Right renal pelvis (tissue), 4 donors: ENCODE measurements around the gene CUL7. TPM values are rescaled to one million over a fixed set of nuclear protein-coding genes. Genes with fewer than 3 reads are reported as not detected.
"Not testable (repeated sequence)": the region's sequence is repeated elsewhere in the genome, so short reads cannot be mapped to it uniquely, and the experiment has no call there.

Experiments used
- DNase-seq, 4 donors: peaks; one replicate each; pipeline ENCODE4 v3.0.0-alpha.2; 2013; ENCODE audit warnings: low read depth in 4 of 4, low spot score in 3 of 4, missing footprints in 1 of 4
- polyA plus RNA-seq, 4 donors: library from polyadenylated mRNA; unstranded; fragments of 120-200 nt; gene quantifications; one replicate each; pipeline ENCODE4 v1.2.1, GENCODE V29; 2013; ENCODE audit not compliant: insufficient read length in 4 of 4

The CUL7 gene
- polyA plus RNA-seq, 4 donors: 49.4 to 56.9 (median 50.7) TPM

DNA sequence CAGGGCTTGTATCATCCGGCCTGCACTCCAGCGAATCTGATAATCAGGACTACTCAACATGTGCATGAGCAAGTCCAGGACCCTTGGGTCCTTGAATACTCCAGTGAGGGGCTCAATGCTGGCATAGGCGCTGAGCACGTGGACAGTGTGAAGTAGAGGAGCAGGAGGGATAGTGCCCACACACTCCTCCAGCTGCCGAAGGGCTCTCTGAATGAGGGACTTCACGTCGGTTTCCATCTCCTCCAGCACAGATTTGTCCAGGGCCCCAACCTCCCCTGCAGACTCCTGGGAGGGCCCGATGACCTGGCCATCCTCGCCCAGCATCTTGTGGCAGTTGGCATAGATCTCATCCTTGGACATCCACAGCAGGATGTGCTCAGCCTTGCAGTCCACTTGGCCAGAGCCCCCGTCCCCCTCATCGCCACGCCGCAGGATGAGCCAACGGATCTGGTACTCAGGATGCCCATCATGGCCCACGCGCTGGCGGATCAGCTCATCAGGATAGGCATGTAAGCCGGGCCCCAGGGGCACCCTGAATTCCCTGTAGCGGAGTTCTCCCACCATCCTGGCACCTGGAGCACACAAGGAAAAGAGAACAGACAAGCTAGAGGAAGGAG is 1.3 kb downstream of the CUL7 start:
- DNase-seq: no peak

DNA sequence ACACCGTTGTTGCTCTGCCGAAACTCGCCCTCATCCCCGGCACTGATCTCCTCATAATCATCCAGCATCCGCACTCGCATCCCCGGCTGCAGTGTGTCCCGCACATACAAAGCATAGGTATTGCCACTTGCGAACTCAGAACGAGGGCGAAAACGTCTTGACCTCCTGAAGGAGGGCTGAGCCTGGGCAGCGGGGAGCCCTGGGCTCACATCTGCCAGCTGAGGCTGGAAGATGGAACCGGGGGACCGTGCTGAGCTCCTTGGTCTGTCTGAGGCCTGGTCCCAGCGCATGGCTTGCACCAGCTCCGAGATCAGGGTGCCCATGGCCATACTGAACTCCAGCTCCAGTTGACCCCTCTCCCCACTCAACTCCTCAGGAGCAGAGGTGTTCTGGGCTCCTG is 2.7 kb downstream of the CUL7 start:
- DNase-seq: no peak

DNA sequence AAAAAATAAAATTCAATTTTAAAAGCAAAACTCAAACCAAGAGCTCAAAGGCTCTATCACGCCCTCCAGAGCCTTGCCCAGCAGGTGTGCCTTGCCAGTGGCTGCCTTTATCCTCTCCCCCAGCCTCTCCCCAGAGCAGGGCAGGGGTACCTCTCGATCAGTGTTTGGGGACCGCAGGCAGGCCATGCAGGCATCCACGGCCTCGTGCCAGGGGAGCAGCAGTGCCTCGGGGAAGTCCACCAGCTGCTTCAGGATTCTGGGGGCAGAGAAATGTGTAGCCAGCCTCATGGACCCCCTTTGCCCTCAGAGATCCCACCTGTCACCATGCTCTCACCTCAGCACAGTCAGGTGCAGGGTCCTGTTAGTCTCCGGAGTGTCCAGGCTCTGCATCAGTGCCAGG is 5.7 kb downstream of the CUL7 start:
- no peak for DNase-seq

DNA sequence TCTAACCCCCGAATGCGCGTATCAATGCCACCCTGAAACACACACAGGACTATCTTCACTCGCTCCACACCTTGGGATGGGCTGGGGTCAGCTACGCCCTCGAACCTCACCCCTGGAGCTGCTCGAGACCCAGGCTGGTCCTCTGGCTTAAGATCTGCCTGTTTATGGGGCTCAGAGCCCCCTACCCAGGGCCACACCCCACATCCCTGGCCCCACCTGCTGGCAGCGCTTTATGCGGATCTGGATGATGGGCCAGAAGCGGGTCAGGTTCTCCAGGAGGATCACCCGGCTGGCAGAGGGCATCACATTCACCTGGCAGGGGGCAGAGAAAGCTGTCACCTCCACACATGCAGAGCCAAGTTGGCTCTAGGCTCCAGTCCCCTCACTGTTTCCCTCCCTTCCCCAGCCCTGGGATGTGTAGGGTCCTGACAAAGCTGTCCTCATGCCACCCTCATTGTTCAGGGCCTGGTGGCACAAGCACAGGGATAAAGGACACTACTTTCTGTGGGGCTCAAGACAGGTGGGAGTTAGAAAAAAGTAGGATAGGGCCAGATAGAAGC is 8.2 kb downstream of the CUL7 start:
- DNase-seq: no peak

DNA sequence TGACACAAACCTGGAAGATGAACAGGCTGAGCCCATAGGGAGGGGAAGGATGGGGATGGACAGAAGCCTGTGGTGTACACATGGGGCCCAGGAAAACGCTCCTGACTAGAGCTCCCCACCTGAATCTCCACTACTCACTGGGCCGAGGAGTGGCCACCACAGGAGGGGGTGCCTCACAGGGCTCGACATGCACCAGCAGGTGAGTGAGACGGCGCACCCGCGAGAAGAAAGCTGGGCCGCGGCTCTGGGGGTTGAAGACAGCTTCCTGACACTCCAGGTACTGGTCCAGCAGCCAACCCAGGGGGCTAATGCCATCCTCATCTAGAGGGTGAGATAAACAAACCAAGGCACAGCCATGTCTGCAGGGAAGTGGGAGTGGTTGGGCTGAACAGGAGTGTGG is 10.3 kb downstream of the CUL7 start:
- no peak for DNase-seq

DNA sequence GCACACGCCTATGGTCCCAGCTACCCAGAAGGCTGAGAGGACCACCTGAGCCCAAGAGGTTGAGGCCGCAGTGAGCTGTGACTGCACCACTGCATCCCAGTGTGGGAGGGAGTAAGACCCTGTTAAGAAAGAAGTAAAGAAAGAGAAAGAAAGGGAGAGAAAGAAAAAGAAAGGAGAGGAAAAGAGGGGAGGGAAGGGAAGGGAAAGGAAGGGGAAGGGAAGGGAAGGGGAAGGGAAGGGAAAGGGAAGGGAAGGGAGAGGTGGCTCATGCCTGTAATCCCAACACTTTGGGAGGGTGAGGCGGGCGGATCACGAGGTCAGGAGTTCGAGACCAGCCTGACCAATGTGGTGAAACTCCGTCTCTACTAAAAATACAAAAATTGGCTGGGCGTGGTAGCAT is 12.2 kb downstream of the CUL7 start:
- DNase-seq: not testable (repeated sequence)

DNA sequence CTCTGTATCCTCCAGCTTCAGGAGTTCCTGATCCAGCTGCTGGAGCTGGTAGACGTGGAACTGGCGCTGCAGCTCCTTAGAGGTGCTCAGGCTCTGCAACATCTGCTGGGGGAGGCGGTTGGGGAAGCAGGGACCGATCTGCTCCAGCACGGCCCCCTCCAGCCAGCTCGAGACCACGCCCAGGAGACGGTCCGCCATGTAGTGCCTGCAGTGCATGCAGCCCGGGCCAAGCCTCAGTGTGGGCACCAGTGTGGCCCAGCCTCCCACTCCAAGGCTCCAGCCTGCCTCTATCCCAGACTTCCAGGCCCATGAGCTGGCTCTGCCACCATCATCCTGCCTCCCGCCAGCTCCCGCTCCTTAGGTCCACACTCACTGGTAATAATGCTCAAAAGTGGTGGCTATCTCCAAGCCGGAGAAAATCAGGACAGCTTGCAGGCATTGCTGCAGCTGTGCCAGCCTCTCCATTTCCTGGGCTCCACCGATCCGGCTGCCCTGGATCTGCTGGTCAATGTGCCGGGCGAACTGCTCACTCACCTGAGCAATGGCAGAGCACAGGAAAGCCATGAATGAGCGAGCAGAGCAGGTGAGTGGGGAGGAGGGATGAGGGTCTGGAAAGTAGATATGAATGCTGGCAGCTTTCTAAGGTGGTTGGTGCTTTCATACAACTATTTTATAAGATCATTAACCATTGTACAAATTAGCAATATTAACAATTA is 13.0 kb downstream of the CUL7 start:
- DNase-seq: no peak

DNA sequence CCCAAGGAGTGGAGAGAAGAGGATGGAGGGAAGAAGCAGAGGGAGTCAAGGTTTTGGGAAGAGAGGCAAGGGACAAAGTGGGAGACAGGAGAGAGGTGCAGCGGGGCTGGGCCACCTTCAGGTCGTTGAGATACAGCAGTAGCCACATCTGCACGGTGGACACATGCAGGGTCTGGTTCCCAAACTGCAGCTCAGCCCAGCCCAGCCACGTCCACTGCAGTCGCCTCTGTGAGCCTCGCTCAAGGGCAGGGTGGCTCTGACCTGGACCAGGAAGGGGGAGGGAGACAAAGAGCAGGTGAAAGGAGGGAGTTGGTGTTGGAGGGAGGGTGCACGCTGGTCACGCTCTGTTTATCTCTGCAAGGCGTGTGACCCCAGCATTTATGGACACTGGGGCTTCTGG is 14.9 kb downstream of the CUL7 start:
- DNase-seq: no peak

DNA sequence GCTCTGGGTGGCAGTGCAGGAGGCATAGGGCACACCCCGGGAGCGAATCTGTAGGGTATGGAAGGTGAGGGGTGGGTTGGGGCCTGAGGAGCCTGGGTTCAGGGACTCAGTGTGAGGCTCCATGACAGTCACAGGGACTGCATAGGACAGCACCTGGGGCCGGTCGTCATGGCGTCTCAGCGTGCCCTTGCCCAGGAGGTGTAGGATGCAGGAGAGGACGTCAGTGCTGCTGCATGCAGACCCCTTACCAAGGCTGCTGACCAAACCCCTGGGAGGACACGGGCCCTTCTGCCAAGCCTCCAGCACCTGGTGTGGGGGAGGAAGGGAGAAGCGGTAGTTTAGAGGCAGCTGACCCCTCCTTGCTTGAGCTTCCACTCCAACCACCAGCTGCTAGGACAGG is 15.9 kb downstream of the CUL7 start:
- no peak for DNase-seq

DNA sequence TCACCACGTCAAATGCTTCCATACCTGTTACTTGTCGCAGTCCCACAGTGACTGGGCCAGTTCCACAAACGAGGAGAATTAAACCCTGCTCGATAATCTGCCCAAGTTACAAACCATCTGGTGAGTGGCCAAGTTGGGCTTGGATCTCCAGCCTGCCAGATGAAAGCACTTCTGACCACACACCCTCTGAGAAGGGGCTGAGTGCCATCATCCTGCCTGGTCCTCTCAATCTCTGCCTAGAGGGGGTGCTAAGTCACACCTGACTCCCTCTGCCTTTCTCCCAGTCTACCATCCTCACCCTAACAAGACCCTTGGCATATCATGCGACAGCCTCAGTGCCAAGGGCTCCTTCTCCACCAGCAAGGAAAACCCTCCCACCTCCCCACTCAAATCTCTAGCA is 16.5 kb downstream of the CUL7 start:
- DNase-seq: no peak

DNA sequence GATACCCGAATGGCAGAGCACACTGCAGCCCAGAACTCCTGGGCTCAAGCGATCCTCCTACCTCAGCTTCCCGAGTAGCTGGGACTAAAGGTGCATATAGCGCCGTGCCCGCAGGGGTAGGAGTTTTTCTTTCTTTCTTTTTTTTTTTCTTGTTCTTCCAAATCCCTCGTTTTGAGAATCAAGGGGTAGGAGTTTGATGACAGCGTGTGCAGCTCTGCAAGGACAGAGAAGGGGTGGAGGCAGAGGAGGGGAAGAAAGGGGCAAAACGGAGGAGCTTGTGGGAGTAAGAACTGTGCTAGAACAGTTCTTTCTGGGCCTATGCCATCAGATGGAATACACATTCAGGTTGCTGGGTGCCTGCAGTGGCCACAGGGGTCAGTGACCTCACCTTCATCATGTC is 16.9 kb downstream of the CUL7 start:
- DNase-seq: no peak

DNA sequence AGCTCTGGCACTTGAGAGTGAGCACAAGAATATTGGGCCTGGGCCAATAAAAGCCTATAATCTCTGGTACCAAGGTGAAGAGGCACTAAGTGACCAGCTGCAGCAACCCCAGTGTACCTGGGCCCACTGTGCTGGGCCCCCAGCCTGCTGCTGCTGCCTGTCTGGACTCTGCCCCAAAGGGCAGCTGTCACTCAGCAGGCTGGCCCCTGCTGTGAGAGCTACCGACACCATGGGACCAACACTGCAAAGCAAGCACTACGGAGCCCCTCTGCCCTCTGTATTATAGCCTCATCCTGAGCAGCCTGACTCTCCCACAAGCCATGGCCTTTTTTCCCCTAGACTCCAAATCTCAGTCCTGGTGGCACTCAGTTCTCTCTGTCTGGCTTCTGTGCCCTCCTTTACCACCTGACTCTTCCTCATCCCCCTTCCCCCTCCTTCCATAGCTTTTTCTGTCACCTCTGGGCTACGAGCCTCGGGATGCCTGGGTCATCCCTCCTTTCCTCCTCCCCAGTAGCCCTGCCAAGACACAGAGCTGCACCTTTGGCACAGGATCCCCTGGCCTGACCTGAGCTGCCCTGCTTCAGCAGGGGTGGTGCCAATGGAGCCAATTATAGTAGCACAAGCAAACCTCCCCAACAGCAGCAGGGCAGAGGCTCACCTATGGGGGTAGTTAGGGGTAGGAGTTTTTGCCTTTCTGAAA is 18.0 kb downstream of the CUL7 start:
- DNase-seq: no peak

DNA sequence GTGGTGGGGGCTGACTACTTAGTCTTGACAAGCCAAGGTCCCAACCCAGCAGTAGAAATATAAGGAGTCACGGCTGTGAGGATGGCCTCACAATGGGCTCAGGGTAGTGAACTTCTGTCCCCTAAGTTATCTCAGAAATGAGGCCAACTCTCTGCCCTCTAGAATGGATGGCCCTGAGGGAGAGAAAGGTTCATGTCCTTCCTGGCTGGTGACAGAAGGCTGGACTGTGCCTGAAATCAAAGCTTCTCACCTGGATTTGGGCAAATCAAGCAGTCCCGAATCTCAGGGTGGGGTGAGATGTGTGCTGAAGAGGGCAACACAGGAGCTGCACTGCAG is 19.5 kb downstream of the CUL7 start:
- no peak for DNase-seq

DNA sequence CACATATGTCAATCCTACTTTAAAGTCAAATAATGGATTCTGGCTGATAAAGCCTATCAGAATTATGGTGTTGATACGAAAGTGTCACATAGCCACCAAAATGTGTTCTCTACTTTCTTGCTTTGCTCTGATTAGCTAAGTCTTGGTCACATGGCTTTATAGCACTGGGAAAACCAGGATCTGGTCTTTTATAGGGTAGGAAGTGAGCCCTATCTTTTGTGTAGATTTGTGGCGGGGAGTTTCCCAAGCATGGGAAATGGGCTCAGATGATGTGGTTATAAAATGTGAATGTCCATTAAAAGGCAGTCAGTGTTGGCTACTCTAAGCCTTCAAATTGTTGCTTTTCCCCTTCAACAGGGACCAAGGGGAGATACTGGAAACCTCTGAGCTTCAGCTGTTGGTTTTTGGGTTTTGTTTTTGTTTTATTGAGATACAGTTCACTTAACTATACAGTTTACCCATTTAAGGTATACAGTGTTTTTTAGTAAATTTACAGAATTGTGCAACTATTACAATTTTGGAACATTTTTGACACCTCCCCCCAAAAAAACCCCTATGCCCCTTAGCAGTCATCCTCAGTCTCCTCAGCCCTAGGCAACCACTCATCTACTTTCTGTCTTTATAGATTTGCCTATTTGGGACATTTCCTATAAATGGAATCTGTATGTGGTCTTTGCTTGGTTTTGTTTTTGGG is 20.0 kb downstream of the CUL7 start:
- DNase-seq: no peak

DNA sequence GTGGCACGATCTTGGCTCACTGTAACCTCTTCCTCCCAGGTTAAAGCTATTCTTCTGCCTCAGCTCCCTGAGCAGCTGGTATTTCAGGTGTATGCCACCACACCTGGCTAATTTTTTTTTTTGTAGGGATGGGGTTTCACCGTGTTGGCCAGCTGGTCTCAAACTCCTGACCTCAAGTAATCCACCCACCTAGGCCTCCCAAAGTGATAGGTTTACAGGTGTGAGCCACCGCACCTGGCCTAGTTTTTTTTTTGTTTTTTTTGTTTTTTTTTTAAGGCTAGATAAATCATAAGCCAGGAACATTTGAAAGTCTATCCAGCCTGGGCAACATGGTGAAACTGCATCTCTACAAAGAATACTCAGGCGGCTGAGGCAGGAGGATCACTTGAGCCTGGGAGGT is 21.3 kb downstream of the CUL7 start:
- DNase-seq: no peak

DNA sequence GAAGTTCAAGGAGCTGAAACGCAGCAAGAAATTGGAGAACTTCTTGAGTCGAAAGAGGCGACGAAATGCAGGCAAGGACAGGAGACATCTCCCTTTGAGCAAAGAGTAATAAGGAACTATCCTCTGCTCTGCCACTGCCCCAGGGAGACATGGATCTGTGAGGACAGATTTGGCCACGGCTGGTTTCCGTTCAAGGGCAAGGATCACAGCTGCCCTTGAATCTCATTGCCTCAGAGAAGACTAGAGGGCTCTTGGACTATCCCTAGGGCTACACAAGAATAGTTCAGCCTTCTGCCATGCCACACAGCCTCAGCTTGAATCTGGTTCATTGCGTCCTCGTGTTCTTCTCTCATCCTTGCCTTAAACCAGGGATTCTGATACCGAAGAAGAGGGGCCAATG is 24.5 kb downstream of the CUL7 start:
- DNase-seq: no peak

DNA sequence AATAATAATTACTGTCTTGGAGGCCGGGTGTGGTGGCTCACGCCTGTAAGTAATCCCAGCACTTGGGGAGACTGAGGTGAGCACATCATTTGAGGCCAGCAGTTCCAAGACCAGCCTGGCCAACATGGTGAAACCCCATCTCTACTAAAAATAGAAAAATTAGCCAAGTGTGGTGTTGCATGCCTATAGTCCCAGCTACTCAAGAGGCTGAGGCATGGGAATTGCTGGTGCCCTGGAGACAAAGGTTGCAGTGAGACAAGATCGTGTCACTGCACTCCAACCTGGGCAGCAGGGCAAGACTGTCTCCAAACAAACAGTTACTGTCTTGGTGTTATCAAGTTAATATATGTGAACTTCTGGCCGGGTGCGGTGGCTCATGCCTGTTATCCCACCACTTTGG is 27.3 kb downstream of the CUL7 start:
- no peak for DNase-seq

DNA sequence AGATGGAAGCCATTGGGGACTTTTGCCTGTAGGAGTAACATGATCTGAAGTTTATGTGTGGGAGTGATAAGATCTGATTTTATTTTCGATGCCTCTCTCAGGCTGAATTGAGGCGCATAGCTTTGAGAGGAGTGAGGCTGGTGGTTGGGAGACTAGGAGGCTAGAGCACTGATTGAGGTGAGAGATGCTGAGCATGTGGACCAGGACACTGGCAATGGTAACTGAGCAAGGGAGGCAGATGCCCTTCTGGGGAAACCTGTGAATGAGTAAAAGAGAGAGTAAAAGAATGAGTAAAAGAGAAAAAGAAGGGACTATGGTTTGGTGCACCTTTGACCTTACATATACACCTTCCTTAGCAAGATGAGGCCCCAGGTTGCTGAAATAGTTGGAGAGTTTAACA is 29.2 kb downstream of the CUL7 start:
- DNase-seq: no peak

DNA sequence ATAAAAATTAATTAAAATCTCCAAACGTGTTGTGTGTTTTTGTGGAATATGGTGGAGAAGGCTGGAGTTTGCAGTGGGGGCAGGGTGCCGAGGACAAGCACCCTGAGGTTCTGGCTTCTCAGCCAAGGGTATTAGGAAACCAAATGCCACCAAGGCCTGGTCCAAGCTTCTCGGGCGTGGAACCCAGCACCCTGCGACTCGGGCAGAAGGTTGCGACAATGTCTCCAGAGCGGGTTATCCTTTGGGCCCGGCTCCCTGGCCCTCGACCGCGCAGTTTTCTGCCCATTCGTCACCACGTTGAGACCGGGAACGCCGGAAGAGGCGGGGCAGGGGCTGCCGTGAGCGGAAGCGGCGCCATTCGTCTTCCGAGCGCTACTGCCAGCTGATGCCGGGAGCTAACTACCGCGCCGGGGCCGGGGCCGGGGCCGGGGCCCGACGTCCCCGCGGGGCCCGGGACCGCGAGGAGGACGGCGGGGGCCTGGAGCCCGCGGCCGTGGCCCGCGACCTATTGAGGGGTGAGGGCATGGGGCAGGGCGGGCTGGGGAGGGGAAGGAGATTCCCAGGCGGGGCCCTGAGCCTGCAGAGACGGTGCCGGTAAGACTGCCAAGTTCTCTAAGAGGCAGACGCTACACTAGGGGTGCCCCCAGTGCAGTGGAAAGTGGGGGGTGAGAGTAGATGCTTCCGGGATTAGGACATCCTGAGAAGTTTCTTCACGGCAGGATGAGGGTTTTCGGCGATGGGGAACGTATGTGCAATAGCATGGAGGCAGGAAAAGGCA is 32.2 kb downstream of the CUL7 start, which contains the start of gene RRP36:
Gene RRP36, plus strand, starts transcription at position 354 of the 778 bp plus-strand sequence. Its CDS starts 32 bp downstream, at position 386.
- DNase-seq: peak in 3 of 4 donors; percentile 48 to 53 (median 51)

DNA sequence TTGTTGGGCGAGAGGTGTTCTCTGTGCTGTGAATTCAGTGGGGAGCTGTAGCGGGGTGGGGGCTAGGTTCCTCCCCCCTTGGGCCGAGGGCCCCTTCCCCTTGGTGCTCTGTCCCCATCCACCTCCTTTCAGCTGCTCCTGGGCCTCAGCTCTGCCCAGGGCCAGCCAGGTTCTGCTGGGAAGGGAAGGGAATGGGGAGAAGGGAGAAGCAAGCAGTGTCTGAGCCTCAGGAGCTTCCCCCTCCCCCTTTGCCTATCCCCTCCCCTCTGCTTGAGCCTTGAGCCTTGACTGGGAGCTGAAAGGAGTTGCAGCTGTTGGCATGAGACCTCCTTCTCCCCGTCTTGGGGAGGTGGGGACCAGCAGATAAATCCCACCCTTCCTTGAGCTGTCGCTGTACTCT is 32.8 kb downstream of the CUL7 start:
- no peak for DNase-seq
